A673 (cell line): Measurements from ENCODE around the gene SCAANT1. TPM values are rescaled to one million over a fixed set of nuclear protein-coding genes. Genes with fewer than 3 reads are reported as not detected.
A peak's percentile ranks its signal among the peaks of the same experiment; 100 is the strongest.

ENCODE experiments used
- BruUV-seq: library from RNA; stranded (reverse); fragments of 400-500 nt; replicated peaks from 2 replicates; lab custom pipeline; 2021; lab: Mats Ljungman, UMichigan
- CTCF ChIA-PET: fragments of 300-600 bp; sonication (Branson Sonifier 250); formaldehyde crosslinking; loops from one replicate; lab custom pipeline; 2022; ENCODE audit warnings: antibody characterized with exemption; lab: Charles Lee
- POLR2A ChIA-PET: fragments of 300-600 bp; sonication (Branson Sonifier 250); formaldehyde crosslinking; loops from one replicate; lab custom pipeline; 2022; ENCODE audit warnings: antibody characterized with exemption; ENCODE audit not compliant: low non-redundant PET; lab: Charles Lee
- DNase-seq: peaks from one replicate; pipeline ENCODE4 v3.0.0-alpha.2; 2015; ENCODE audit warnings: low spot score
- H3K27ac ChIP-seq: fragments of 200-600 bp; sonication (generic); 2 replicates; pipeline ENCODE4 v1.5.1; 2016; ENCODE audit warnings: mixed run types, low read depth, mild to moderate bottlenecking, mixed read lengths, antibody characterized with exemption, low read length; ENCODE audit not compliant: poor library complexity, severe bottlenecking
- H3K27me3 ChIP-seq: fragments of 200-600 bp; sonication (generic); replicated peaks from 2 replicates; pipeline ENCODE4 v1.6.1; 2017; ENCODE audit warnings: mixed run types, low read depth, mild to moderate bottlenecking, mixed read lengths, antibody characterized with exemption, low read length; ENCODE audit not compliant: insufficient read depth, poor library complexity
- H3K36me3 ChIP-seq: fragments of 200-600 bp; sonication (generic); 2 replicates; pipeline ENCODE4 v1.6.1; 2016; ENCODE audit warnings: mixed run types, mild to moderate bottlenecking, mixed read lengths, antibody characterized with exemption, low read length; ENCODE audit not compliant: insufficient read depth, poor library complexity, severe bottlenecking
- H3K4me1 ChIP-seq: fragments of 200-600 bp; sonication (generic); 2 replicates; pipeline ENCODE4 v1.6.1; 2017; ENCODE audit warnings: mixed run types, mild to moderate bottlenecking, mixed read lengths, antibody characterized with exemption, low read length; ENCODE audit not compliant: insufficient read depth, poor library complexity, severe bottlenecking
- H3K4me3 ChIP-seq: fragments of 200-600 bp; sonication (generic); 2 replicates; pipeline ENCODE4 v1.5.1; 2016; ENCODE audit warnings: low read depth, mixed run types, mild to moderate bottlenecking, mixed read lengths, low read length; ENCODE audit not compliant: poor library complexity, severe bottlenecking
- H3K9me3 ChIP-seq: fragments of 200-600 bp; sonication (generic); 2 replicates; pipeline ENCODE4 v1.6.1; 2016; ENCODE audit warnings: mixed run types, low read depth, mild to moderate bottlenecking, mixed read lengths, antibody characterized with exemption, low read length; ENCODE audit not compliant: poor library complexity, severe bottlenecking
- EZH2 ChIP-seq: fragments of 200-600 bp; sonication (generic); IDR thresholded peaks from 2 replicates; pipeline ENCODE4 v1.6.1; 2017; ENCODE audit warnings: borderline replicate concordance, low read depth, mild to moderate bottlenecking, mixed read lengths, antibody characterized with exemption, low read length; ENCODE audit not compliant: poor library complexity, severe bottlenecking
- intact Hi-C: fragments of 100-400 bp; cut with micrococcal nuclease; formaldehyde crosslinking; loops from one replicate; pipeline ENCODE4 v1.10.0; 2022; ENCODE audit not compliant: unreplicated experiment
- total RNA-seq: library from RNA; stranded (reverse); gene quantifications from 2 replicates; pipeline ENCODE4 v1.2.3, GENCODE V29; 2021
- TF ChIP-seq, protein P1 (sequence below): fragments of 300-800, 200-600 bp; sonication (generic); conservative IDR thresholded peaks from 2 replicates; pipeline ENCODE4 v1.5.1; 2017; ENCODE audit warnings: low read depth, mild to moderate bottlenecking, antibody characterized with exemption, low read length, moderate library complexity, mixed read lengths

SCAANT1 gene
- total RNA-seq, 1 experiment from 2014 or later: not detected

DNA sequence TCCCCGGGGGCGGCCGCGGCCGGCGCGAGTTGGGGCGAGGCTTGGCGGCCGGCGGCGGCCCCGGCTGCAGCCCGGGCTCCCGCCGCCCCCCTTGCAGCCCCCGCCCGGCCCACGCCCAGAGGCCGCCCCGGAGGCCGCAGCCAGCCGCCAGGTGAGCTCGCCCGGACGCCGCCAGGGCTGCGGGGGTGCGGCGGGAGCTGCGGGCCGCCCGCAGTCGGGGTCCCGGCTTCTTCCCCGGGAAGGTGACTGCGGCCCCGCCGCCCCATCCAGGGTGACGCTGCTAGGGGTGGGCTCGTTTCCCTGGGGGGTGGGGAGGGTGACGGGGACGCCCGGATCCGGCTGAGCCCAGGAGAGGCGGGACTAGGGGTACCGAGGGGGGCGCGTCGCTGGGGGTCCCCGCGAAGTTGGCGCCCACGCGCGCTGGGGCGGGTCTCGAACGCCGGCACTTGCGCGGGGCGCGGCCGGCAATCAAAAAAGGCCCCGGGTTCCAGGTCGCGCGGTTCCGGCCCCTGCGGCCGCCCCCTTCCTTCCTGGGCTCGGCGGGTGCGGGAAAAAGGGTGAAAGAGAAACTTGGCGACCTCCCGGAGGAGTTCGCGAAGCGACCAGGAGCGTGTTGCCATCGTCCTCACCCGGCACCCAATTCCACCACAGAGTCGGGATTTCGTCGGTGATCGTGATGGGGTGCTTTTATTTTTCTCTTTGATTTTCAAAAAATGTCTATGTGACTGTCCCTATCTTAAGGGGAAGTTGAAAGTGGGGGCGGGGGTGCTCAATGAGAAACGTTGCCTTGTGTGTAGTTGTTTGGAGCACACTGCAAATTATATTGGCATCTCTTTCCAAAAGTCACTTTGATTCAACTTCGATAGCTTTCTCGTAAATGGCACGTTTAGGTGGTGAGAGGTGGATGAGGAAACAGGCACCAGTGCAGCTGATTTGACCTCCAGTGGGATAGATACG is 47.9 kb downstream of the SCAANT1 start:
- intact Hi-C loops: no loop called here
- BruUV-seq: no TSS peak
- H3K4me1 ChIP-seq: no peaks in the 10 kb centered on the region
- POLR2A ChIA-PET: no interaction called here
- H3K27me3 ChIP-seq: no peaks in the 10 kb centered on the region
- TF ChIP-seq, protein P1, sequence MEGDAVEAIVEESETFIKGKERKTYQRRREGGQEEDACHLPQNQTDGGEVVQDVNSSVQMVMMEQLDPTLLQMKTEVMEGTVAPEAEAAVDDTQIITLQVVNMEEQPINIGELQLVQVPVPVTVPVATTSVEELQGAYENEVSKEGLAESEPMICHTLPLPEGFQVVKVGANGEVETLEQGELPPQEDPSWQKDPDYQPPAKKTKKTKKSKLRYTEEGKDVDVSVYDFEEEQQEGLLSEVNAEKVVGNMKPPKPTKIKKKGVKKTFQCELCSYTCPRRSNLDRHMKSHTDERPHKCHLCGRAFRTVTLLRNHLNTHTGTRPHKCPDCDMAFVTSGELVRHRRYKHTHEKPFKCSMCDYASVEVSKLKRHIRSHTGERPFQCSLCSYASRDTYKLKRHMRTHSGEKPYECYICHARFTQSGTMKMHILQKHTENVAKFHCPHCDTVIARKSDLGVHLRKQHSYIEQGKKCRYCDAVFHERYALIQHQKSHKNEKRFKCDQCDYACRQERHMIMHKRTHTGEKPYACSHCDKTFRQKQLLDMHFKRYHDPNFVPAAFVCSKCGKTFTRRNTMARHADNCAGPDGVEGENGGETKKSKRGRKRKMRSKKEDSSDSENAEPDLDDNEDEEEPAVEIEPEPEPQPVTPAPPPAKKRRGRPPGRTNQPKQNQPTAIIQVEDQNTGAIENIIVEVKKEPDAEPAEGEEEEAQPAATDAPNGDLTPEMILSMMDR: no peak
- TF ChIP-seq EZH2: no peak
- H3K9me3 ChIP-seq: no peaks in the 10 kb centered on the region
- H3K27ac ChIP-seq: peak overlapping the region; percentile 70
- H3K36me3 ChIP-seq: no peaks in the 10 kb centered on the region
- DNase-seq: peak; percentile 13
- peak overlapping the region; percentile 64 for H3K4me3 ChIP-seq
- CTCF ChIA-PET: no interaction called here

- intact Hi-C loops: no loop called here
- CTCF ChIA-PET: no interaction called here
Observed at GRCh38 chr3:63863150-63864007, 48.8 kb downstream of the SCAANT1 start, which contains the start of the genes ATXN7 and THOC7. TSS of gene ATXN7 (plus strand) at chr3:63863867. CDS start at chr3:63912599, 48,732 bp downstream. TSS of gene THOC7 (minus strand) at chr3:63863805. CDS start at chr3:63863790, 15 bp downstream.

DNA sequence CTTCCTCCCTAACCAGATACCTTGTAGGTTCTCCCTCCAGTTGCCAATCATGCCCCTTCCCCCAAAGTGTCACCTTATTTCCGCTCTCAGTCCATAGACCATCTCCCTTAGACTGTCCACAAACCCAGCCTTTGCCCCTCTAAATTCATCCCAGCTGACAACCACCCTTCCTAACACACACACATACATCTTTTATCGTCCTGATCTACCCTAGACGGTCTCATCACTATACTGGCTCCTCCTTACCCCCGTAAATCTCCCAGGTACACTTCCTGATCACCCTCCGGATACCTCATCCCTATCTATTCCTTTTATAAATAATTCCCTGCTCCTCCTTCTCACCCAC is 49.4 kb downstream of the SCAANT1 start:
- no TSS peak for BruUV-seq
- H3K9me3 ChIP-seq: no peaks in the 10 kb centered on the region
- no peak for DNase-seq
- peak overlapping the region; percentile 91 for H3K27ac ChIP-seq
- CTCF ChIA-PET: no interaction called here
- no peaks in the 10 kb centered on the region for H3K36me3 ChIP-seq
- POLR2A ChIA-PET: no interaction called here
- TF ChIP-seq, protein P1: no peak
- TF ChIP-seq EZH2: no peak
- intact Hi-C loops: no loop called here
- peak overlapping the region; percentile 76 for H3K4me3 ChIP-seq
- no peaks in the 10 kb centered on the region for H3K4me1 ChIP-seq
- H3K27me3 ChIP-seq: no peaks in the 10 kb centered on the region

More at GRCh38 chr3:63863150-63864007, 48.8 kb downstream of the SCAANT1 start, which contains the start of the genes ATXN7 and THOC7:
- Histone ChIP-seq H3K27ac (peak within 1 kb of the TSS; percentile 91), H3K9me3 (no peaks in the 10 kb centered on the region), H3K4me1 (no peaks in the 10 kb centered on the region), H3K36me3 (no peaks in the 10 kb centered on the region), H3K4me3 (peak within 1 kb of the TSS; percentile 76), H3K27me3 (no peaks in the 10 kb centered on the region)
- TF ChIP-seq, protein P1: no peak
- no peak for TF ChIP-seq EZH2
- no TSS peak for BruUV-seq
- peak; percentile 51 for DNase-seq
- POLR2A ChIA-PET: no interaction called here
